Esophagus muscularis mucosa (tissue), 3 donors: ENCODE measurements around the gene MAVS.

Source experiments
- CTCF ChIP-seq, 3 experiments: fragments of 200-600 bp in 2 of 3; fragments of 450-650 bp in 1 of 3; sonication (generic) in 2 of 3; IDR thresholded peaks; one replicate each; pipeline ENCODE4 v1.5.1; 2017 to 2019; ENCODE audit warnings: antibody characterized with exemption in 3 of 3, mild to moderate bottlenecking in 2 of 3, moderate library complexity in 1 of 3
- POLR2AphosphoS5 ChIP-seq, 2 donors: sonication (generic); formaldehyde crosslinking; IDR thresholded peaks; one replicate each; pipeline ENCODE4 v1.6.1; 2017; ENCODE audit warnings: antibody characterized with exemption in 2 of 2

DNA sequence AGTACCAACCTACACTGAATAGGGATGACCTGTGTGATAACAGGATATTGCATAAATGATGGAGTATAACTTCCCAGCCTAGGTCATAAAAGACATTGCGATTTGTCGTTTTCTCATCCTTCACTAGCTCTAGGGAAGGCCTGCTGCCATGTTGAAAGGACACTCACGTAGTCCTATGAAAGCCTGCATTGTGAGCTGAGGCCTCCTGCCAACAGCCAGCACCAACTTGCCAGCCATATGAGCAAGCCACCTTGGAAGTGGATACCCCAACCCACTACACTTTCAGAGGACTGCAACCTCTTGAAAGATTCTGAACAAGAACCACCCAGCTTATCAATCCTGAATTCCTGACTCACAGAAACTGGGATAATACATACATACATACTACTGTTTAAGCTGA is 39.1 kb downstream of the MAVS start:
- TF ChIP-seq POLR2AphosphoS5 (IDR thresholded peaks at IDR 0.05) (no peak), CTCF (IDR thresholded peaks at IDR 0.05) (no peak)
